A673 (cell line): ENCODE measurements around the gene SUMO2. TPM values are rescaled to one million over a fixed set of nuclear protein-coding genes. Genes with fewer than 3 reads are reported as not detected.

Experiments used
- BruUV-seq: library from RNA; stranded (reverse); fragments of 400-500 nt; replicated peaks from 2 replicates; lab custom pipeline; 2021; lab: Mats Ljungman, UMichigan
- CTCF ChIA-PET: fragments of 300-600 bp; sonication (Branson Sonifier 250); formaldehyde crosslinking; loops from one replicate; lab custom pipeline; 2022; ENCODE audit warnings: antibody characterized with exemption; lab: Charles Lee
- POLR2A ChIA-PET: fragments of 300-600 bp; sonication (Branson Sonifier 250); formaldehyde crosslinking; loops from one replicate; lab custom pipeline; 2022; ENCODE audit warnings: antibody characterized with exemption; ENCODE audit not compliant: low non-redundant PET; lab: Charles Lee
- DNase-seq: peaks from one replicate; pipeline ENCODE4 v3.0.0-alpha.2; 2015; ENCODE audit warnings: low spot score
- H3K27ac ChIP-seq: fragments of 200-600 bp; sonication (generic); 2 replicates; pipeline ENCODE4 v1.5.1; 2016; ENCODE audit warnings: mixed run types, low read depth, mild to moderate bottlenecking, mixed read lengths, antibody characterized with exemption, low read length; ENCODE audit not compliant: poor library complexity, severe bottlenecking
- H3K27me3 ChIP-seq: fragments of 200-600 bp; sonication (generic); replicated peaks from 2 replicates; pipeline ENCODE4 v1.6.1; 2017; ENCODE audit warnings: mixed run types, low read depth, mild to moderate bottlenecking, mixed read lengths, antibody characterized with exemption, low read length; ENCODE audit not compliant: insufficient read depth, poor library complexity
- H3K36me3 ChIP-seq: fragments of 200-600 bp; sonication (generic); 2 replicates; pipeline ENCODE4 v1.6.1; 2016; ENCODE audit warnings: mixed run types, mild to moderate bottlenecking, mixed read lengths, antibody characterized with exemption, low read length; ENCODE audit not compliant: insufficient read depth, poor library complexity, severe bottlenecking
- H3K4me1 ChIP-seq: fragments of 200-600 bp; sonication (generic); 2 replicates; pipeline ENCODE4 v1.6.1; 2017; ENCODE audit warnings: mixed run types, mild to moderate bottlenecking, mixed read lengths, antibody characterized with exemption, low read length; ENCODE audit not compliant: insufficient read depth, poor library complexity, severe bottlenecking
- H3K4me3 ChIP-seq: fragments of 200-600 bp; sonication (generic); 2 replicates; pipeline ENCODE4 v1.5.1; 2016; ENCODE audit warnings: low read depth, mixed run types, mild to moderate bottlenecking, mixed read lengths, low read length; ENCODE audit not compliant: poor library complexity, severe bottlenecking
- H3K9me3 ChIP-seq: fragments of 200-600 bp; sonication (generic); 2 replicates; pipeline ENCODE4 v1.6.1; 2016; ENCODE audit warnings: mixed run types, low read depth, mild to moderate bottlenecking, mixed read lengths, antibody characterized with exemption, low read length; ENCODE audit not compliant: poor library complexity, severe bottlenecking
- CTCF ChIP-seq: fragments of 300-800, 200-600 bp; sonication (generic); conservative IDR thresholded peaks from 2 replicates; pipeline ENCODE4 v1.5.1; 2017; ENCODE audit warnings: low read depth, mild to moderate bottlenecking, antibody characterized with exemption, low read length, moderate library complexity, mixed read lengths
- EZH2 ChIP-seq: fragments of 200-600 bp; sonication (generic); IDR thresholded peaks from 2 replicates; pipeline ENCODE4 v1.6.1; 2017; ENCODE audit warnings: borderline replicate concordance, low read depth, mild to moderate bottlenecking, mixed read lengths, antibody characterized with exemption, low read length; ENCODE audit not compliant: poor library complexity, severe bottlenecking
- intact Hi-C: fragments of 100-400 bp; cut with micrococcal nuclease; formaldehyde crosslinking; loops from one replicate; pipeline ENCODE4 v1.10.0; 2022; ENCODE audit not compliant: unreplicated experiment
- total RNA-seq: library from RNA; stranded (reverse); gene quantifications from 2 replicates; pipeline ENCODE4 v1.2.3, GENCODE V29; 2021

SUMO2 gene
- total RNA-seq, 1 experiment from 2014 or later = 703 TPM

DNA sequence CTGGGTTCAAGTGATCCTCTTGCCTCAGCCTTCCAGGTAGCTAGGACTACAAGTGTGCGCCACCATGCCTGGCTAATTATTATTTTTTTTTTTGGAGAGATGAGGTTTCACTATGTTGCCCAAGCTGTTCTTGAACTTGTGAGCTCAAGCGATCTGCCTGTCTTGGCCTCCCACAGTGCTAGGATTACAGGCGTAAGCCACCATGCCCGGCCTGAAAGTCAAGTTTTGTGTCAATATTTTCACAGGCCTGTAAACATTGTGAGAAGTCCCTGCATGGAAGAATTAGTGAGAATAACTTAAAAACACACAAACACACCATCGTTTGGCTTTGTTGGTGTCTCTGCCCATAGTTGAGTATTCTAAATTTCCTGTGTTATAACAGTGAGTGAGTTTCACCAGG is 45.0 kb upstream of the SUMO2 start:
- Histone ChIP-seq H3K27me3 (no peaks in the 10 kb centered on the region), H3K4me1 (no peaks in the 10 kb centered on the region), H3K27ac (no peak overlapping the region), H3K36me3 (peaks cover 75% of the 10 kb centered on the region), H3K4me3 (no peak overlapping the region), H3K9me3 (no peaks in the 10 kb centered on the region)
- no peak for DNase-seq
- no TSS peak for BruUV-seq
- CTCF ChIA-PET = no interaction called here
- TF ChIP-seq EZH2 (no peak), CTCF (no peak)
- intact Hi-C loops = no loop called here
- POLR2A ChIA-PET = interaction anchor here (0.6 kb wide), 1 partner anchor 354 kb away, joined by 3 read pairs; no protein-coding TSS in a partner anchor

GRCh38 chr17:75225016-75225415 is 42.3 kb upstream of the SUMO2 start:
- ChIA-PET POLR2A (no interaction called here), CTCF (interaction anchor here (0.6 kb wide), 1 partner anchor 1186 kb away, joined by 3 read pairs; no protein-coding TSS in a partner anchor)
- DNase-seq = no peak
- Histone ChIP-seq H3K4me1 (no peaks in the 10 kb centered on the region), H3K27me3 (no peaks in the 10 kb centered on the region), H3K4me3 (no peak overlapping the region), H3K36me3 (peaks cover 64% of the 10 kb centered on the region), H3K9me3 (no peaks in the 10 kb centered on the region), H3K27ac (no peak overlapping the region)
- no TSS peak for BruUV-seq
- intact Hi-C loops = no loop called here
- TF ChIP-seq EZH2 (no peak), CTCF (no peak)

GRCh38 chr17:75219815-75220214 is 37.1 kb upstream of the SUMO2 start:
- DNase-seq = no peak
- no peaks in the 10 kb centered on the region for H3K9me3 ChIP-seq
- no peaks in the 10 kb centered on the region for H3K27me3 ChIP-seq
- H3K4me1 ChIP-seq = no peaks in the 10 kb centered on the region
- intact Hi-C loops = no loop called here
- ChIA-PET POLR2A (no interaction called here), CTCF (no interaction called here)
- no peak overlapping the region for H3K27ac ChIP-seq
- no peak overlapping the region for H3K4me3 ChIP-seq
- no TSS peak for BruUV-seq
- H3K36me3 ChIP-seq = peaks cover 53% of the 10 kb centered on the region
- TF ChIP-seq CTCF (no peak), EZH2 (no peak)
